HEK293 (cell line): ENCODE measurements around the gene RAF1.

ENCODE experiments used
- CTCF ChIA-PET: fragments of 350-600 bp; formaldehyde crosslinking; extraction: SDS; loops from one replicate; lab custom pipeline; 2021; ENCODE audit warnings: antibody characterized with exemption; lab: Yijun Ruan, JAX
- POLR2A ChIA-PET: fragments of 300-600 bp; formaldehyde crosslinking; extraction: SDS; loops from one replicate; lab custom pipeline; 2020; ENCODE audit warnings: antibody characterized with exemption, inconsistent platforms; lab: Yijun Ruan, JAX
- H3K27ac ChIP-seq: fragments of 200-500 bp; sonication (Bioruptor generic); 2 replicates; pipeline ENCODE4 v1.5.1; 2014; ENCODE audit warnings: low read depth, low read length, control low read depth, inconsistent platforms; ENCODE audit errors: extremely low read depth
- H3K36me3 ChIP-seq, 2 experiments: fragments of 200-500 bp in 1 of 2; sonication (Bioruptor generic) in 1 of 2; 1 replicate in 1 of 2; 2 replicates in 1 of 2; pipeline ENCODE4 v1.5.1; 2014 to 2017; ENCODE audit warnings: inconsistent platforms in 2 of 2, low read length in 2 of 2; ENCODE audit not compliant: control insufficient read depth in 2 of 2, insufficient read depth in 1 of 2
- H3K4me1 ChIP-seq: fragments of 200-500 bp; sonication (Bioruptor generic); 2 replicates; pipeline ENCODE4 v1.5.1; 2014; ENCODE audit warnings: mild to moderate bottlenecking, low read length, inconsistent platforms; ENCODE audit not compliant: control insufficient read depth, insufficient read depth
- H3K4me3 ChIP-seq: 2 replicates; pipeline ENCODE4 v1.5.1; 2011; ENCODE audit warnings: low read depth, mild to moderate bottlenecking, control low read depth, low read length, moderate library complexity
- H3K9me3 ChIP-seq: fragments of 200-500 bp; sonication (Bioruptor generic); 2 replicates; pipeline ENCODE4 v1.5.1; 2014; ENCODE audit warnings: low read depth, low read length, inconsistent platforms; ENCODE audit not compliant: control insufficient read depth, insufficient read depth
- KLF7 ChIP-seq: fragments of 450-650 bp; formaldehyde crosslinking; IDR thresholded peaks from 2 replicates; pipeline ENCODE4 v1.5.1; 2016; ENCODE audit warnings: missing biosample characterization, missing genetic modification characterization, borderline replicate concordance
- WT1 ChIP-seq: fragments of 450-650 bp; formaldehyde crosslinking; IDR thresholded peaks from 2 replicates; pipeline ENCODE4 v1.5.1; 2016; ENCODE audit warnings: missing biosample characterization, missing genetic modification characterization
- YY2 ChIP-seq: fragments of 450-650 bp; formaldehyde crosslinking; IDR thresholded peaks from 2 replicates; pipeline ENCODE4 v1.5.1; 2016; ENCODE audit warnings: missing biosample characterization, missing genetic modification characterization
- ZEB2 ChIP-seq: fragments of 450-650 bp; formaldehyde crosslinking; IDR thresholded peaks from 2 replicates; pipeline ENCODE4 v1.5.1; 2016; ENCODE audit warnings: missing biosample characterization, missing genetic modification characterization
- ZIC2 ChIP-seq: fragments of 450-650 bp; formaldehyde crosslinking; IDR thresholded peaks from 2 replicates; pipeline ENCODE4 v1.5.1; 2016; ENCODE audit warnings: missing biosample characterization, missing genetic modification characterization
- ZNF121 ChIP-seq: fragments of 450-650 bp; formaldehyde crosslinking; IDR thresholded peaks from 2 replicates; pipeline ENCODE4 v1.5.1; 2016; ENCODE audit warnings: missing biosample characterization, missing genetic modification characterization
- ZNF169 ChIP-seq: fragments of 450-650 bp; formaldehyde crosslinking; IDR thresholded peaks from 2 replicates; pipeline ENCODE4 v1.5.1; 2016; ENCODE audit warnings: missing biosample characterization, missing genetic modification characterization
- ZNF223 ChIP-seq: fragments of 450-650 bp; formaldehyde crosslinking; IDR thresholded peaks from 2 replicates; pipeline ENCODE4 v1.5.1; 2016; ENCODE audit warnings: missing biosample characterization, missing genetic modification characterization
- ZNF24 ChIP-seq: fragments of 450-650 bp; formaldehyde crosslinking; IDR thresholded peaks from 2 replicates; pipeline ENCODE4 v1.5.1; 2016; ENCODE audit warnings: missing biosample characterization, missing genetic modification characterization
- ZNF266 ChIP-seq: fragments of 450-650 bp; formaldehyde crosslinking; IDR thresholded peaks from 2 replicates; pipeline ENCODE4 v1.5.1; 2016; ENCODE audit warnings: missing biosample characterization, missing genetic modification characterization, low read depth
- ZNF529 ChIP-seq: fragments of 450-650 bp; formaldehyde crosslinking; IDR thresholded peaks from 2 replicates; pipeline ENCODE4 v1.5.1; 2017; ENCODE audit warnings: missing genetic modification characterization, missing biosample characterization; ENCODE audit not compliant: insufficient replicate concordance
- ZNF530 ChIP-seq: fragments of 450-650 bp; formaldehyde crosslinking; IDR thresholded peaks from 2 replicates; pipeline ENCODE4 v1.5.1; 2016; ENCODE audit warnings: low read depth, missing biosample characterization, missing genetic modification characterization
- ZNF621 ChIP-seq: fragments of 450-650 bp; formaldehyde crosslinking; IDR thresholded peaks from 2 replicates; pipeline ENCODE4 v1.5.1; 2017; ENCODE audit warnings: missing biosample characterization, missing genetic modification characterization
- TF ChIP-seq, protein P1 (sequence below): fragments of 450-650 bp; formaldehyde crosslinking; IDR thresholded peaks from 2 replicates; pipeline ENCODE4 v1.5.1; 2016; ENCODE audit warnings: missing biosample characterization, missing genetic modification characterization
- TF ChIP-seq, protein P2 (sequence below): fragments of 450-650 bp; IDR thresholded peaks from 2 replicates; pipeline ENCODE4 v1.5.1; 2018; ENCODE audit warnings: missing biosample characterization, mild to moderate bottlenecking, missing genetic modification characterization
- TF ChIP-seq, protein P3 (sequence below): fragments of 450-650 bp; formaldehyde crosslinking; IDR thresholded peaks from 2 replicates; pipeline ENCODE4 v1.5.1; 2017; ENCODE audit warnings: missing biosample characterization, missing genetic modification characterization
- TF ChIP-seq, protein P4 (sequence below): fragments of 450-650 bp; formaldehyde crosslinking; IDR thresholded peaks from 2 replicates; pipeline ENCODE4 v1.5.1; 2016; ENCODE audit warnings: missing biosample characterization, missing genetic modification characterization, borderline replicate concordance
- TF ChIP-seq, protein P5 (sequence below): fragments of 450-650 bp; formaldehyde crosslinking; IDR thresholded peaks from 2 replicates; pipeline ENCODE4 v1.5.1; 2016; ENCODE audit warnings: missing biosample characterization, missing genetic modification characterization

The RAF1 gene

DNA sequence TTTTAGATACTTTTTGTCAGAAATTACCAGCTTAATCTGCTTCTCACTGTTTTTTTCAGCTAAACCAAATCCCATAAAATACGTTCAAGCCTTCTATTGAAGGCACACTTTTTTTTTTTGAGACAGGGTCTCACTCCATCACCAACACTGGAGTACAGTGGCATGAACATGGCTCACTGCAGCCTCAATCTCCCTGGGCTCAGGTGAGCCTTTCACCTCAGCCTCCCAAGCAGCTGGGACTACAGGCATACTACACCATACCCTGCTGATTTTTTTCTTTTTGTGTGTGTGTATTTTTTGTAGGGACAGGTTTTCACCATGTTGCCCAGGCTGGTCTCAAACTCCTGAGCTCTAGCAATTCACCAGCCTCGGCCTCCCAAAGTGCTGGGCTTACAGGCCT lies 3.7 kb downstream of the RAF1 start:
- CTCF ChIA-PET = interaction anchor here (0.7 to 0.8 kb wide), 2 partner anchors 16 to 102 kb away, joined by 3 to 6 read pairs; no protein-coding TSS in a partner anchor
- no peak overlapping the region for H3K4me3 ChIP-seq

DNA sequence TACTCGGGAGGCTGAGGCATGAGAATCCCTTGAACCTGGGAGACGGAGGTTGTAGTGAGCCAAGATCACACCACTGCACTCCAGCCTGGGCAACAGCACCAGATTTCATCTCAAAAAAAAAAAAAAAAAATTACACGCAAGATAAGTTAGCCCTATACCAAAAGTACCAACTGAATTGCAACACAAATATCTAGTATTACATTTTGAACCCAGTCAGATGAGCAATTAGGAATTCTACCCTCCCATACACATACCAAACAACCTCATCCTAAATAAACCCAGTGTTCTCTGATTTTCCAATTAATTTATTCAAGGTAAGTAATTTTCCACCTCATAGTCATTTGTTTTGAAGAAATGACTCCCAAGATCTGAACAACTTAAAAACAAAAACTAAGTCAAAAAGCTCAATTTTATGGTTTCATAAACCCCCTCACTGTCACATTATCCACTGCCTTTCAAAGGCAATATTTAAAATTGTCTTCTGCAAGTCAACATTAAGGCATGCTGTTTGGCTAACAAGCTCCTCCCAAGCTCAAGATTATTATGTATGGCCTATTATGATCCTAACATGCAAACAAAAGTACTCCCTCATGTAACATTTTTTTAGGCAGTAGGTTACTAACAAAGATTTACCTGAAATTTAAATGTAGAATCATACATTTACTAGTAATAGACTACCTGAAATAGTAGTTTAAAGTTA lies 4.5 kb downstream of the RAF1 start:
- H3K27ac ChIP-seq = no peak overlapping the region
- ChIA-PET CTCF (interaction anchor here (0.6 to 0.9 kb wide), 3 partner anchors 15 to 63 kb away, joined by 3 to 6 read pairs (median 3); no protein-coding TSS in a partner anchor), POLR2A (no interaction called here)
- H3K9me3 ChIP-seq = no peaks in the 10 kb centered on the region
- no peak overlapping the region for H3K4me3 ChIP-seq
- TF ChIP-seq, protein P1, sequence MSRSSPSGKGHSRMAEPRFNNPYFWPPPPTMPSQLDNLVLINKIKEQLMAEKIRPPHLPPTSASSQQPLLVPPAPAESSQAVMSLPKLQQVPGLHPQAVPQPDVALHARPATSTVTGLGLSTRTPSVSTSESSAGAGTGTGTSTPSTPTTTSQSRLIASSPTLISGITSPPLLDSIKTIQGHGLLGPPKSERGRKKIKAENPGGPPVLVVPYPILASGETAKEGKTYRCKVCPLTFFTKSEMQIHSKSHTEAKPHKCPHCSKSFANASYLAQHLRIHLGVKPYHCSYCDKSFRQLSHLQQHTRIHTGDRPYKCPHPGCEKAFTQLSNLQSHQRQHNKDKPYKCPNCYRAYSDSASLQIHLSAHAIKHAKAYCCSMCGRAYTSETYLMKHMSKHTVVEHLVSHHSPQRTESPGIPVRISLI = 0 out of 2 replicates have a peak, but pooled peaks have one; percentile 18
- TF ChIP-seq KLF7 (tag by site-specific recombination) = no peak
- TF ChIP-seq WT1 = peak; percentile 94
- no peak for TF ChIP-seq ZNF121 (tag by site-specific recombination)
- H3K4me1 ChIP-seq = peaks cover 22% of the 10 kb centered on the region
- H3K36me3 ChIP-seq = no peaks in the 10 kb centered on the region

More for the DNA sequence above, 3.7 kb downstream of the RAF1 start:
- H3K4me1 ChIP-seq = peaks cover 22% of the 10 kb centered on the region
- H3K9me3 ChIP-seq = no peaks in the 10 kb centered on the region
- POLR2A ChIA-PET = no interaction called here
- peak overlapping the region; percentile 57; the same call in 1 of the 2 replicates for H3K27ac ChIP-seq
- no peaks in the 10 kb centered on the region for H3K36me3 ChIP-seq
- TF ChIP-seq ZEB2 (tag by site-specific recombination) (no peak), ZNF24 (tag by site-specific recombination) (no peak), ZIC2 (tag by site-specific recombination) (no peak), ZNF169 (tag by site-specific recombination) (no peak), ZNF266 (tag by site-specific recombination) (no peak), ZNF530 (tag by site-specific recombination) (no peak), ZNF621 (tag by site-specific recombination) (no peak), YY2 (tag by site-specific recombination) (no peak), ZNF223 (tag by site-specific recombination) (no peak), ZNF529 (tag by site-specific recombination) (no peak)
- TF ChIP-seq, protein P2, sequence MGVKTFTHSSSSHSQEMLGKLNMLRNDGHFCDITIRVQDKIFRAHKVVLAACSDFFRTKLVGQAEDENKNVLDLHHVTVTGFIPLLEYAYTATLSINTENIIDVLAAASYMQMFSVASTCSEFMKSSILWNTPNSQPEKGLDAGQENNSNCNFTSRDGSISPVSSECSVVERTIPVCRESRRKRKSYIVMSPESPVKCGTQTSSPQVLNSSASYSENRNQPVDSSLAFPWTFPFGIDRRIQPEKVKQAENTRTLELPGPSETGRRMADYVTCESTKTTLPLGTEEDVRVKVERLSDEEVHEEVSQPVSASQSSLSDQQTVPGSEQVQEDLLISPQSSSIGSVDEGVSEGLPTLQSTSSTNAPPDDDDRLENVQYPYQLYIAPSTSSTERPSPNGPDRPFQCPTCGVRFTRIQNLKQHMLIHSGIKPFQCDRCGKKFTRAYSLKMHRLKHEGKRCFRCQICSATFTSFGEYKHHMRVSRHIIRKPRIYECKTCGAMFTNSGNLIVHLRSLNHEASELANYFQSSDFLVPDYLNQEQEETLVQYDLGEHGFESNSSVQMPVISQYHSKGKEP = no peak
- TF ChIP-seq, protein P3, sequence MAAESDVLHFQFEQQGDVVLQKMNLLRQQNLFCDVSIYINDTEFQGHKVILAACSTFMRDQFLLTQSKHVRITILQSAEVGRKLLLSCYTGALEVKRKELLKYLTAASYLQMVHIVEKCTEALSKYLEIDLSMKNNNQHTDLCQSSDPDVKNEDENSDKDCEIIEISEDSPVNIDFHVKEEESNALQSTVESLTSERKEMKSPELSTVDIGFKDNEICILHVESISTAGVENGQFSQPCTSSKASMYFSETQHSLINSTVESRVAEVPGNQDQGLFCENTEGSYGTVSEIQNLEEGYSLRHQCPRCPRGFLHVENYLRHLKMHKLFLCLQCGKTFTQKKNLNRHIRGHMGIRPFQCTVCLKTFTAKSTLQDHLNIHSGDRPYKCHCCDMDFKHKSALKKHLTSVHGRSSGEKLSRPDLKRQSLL = peak; percentile 23; the same call in 1 of the 2 replicates
- TF ChIP-seq, protein P1 = peak; percentile 74; the same call in 1 of the 2 replicates
- TF ChIP-seq, protein P4, sequence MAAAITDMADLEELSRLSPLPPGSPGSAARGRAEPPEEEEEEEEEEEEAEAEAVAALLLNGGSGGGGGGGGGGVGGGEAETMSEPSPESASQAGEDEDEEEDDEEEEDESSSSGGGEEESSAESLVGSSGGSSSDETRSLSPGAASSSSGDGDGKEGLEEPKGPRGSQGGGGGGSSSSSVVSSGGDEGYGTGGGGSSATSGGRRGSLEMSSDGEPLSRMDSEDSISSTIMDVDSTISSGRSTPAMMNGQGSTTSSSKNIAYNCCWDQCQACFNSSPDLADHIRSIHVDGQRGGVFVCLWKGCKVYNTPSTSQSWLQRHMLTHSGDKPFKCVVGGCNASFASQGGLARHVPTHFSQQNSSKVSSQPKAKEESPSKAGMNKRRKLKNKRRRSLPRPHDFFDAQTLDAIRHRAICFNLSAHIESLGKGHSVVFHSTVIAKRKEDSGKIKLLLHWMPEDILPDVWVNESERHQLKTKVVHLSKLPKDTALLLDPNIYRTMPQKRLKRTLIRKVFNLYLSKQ (tag by site-specific recombination) = no peak
- TF ChIP-seq, protein P5, sequence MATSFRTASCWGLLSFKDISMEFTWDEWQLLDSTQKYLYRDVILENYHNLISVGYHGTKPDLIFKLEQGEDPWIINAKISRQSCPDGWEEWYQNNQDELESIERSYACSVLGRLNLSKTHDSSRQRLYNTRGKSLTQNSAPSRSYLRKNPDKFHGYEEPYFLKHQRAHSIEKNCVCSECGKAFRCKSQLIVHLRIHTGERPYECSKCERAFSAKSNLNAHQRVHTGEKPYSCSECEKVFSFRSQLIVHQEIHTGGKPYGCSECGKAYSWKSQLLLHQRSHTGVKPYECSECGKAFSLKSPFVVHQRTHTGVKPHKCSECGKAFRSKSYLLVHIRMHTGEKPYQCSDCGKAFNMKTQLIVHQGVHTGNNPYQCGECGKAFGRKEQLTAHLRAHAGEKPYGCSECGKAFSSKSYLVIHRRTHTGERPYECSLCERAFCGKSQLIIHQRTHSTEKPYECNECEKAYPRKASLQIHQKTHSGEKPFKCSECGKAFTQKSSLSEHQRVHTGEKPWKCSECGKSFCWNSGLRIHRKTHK (tag by site-specific recombination) = no peak
